ENCODE results near the gene EGFLAM. TPM values are rescaled to one million over a fixed set of nuclear protein-coding genes. Genes with fewer than 3 reads are reported as not detected.

Gene EGFLAM
- 14.2 TPM for total RNA-seq

GRCh38 chr5:38258319-38259061 lies at the start of gene EGFLAM:
Gene EGFLAM (plus strand): TSS chr5:38258559. CDS start chr5:38258755, 196 bp downstream.

Small RNAs within 50 kb of the gene (small RNA-seq; reads per million reads assigned to genes)
- gene AC091839.1 (ENCODE audit: low replicate concordance), result not detected

All from metanephros (tissue), 2 donors.